Activated CD8-positive, alpha-beta T cell treated with anti-CD3 and anti-CD28 coated beads for 36 hours (primary cell): Measurements from ENCODE around the gene BEST1. TPM values are rescaled to one million over a fixed set of nuclear protein-coding genes. Genes with fewer than 3 reads are reported as not detected.

Experiments used
- ATAC-seq: fragments of 200-7000 bp; cut with Tn5 transposase; one replicate; pipeline ENCODE4 v1.10.0; 2021; ENCODE audit warnings: mild to moderate bottlenecking, moderate library complexity
- CTCF ChIA-PET: fragments of 350-600 bp; sonication (Branson Sonifier 250); formaldehyde crosslinking; loops from one replicate; lab custom pipeline; 2021; ENCODE audit warnings: antibody characterized with exemption; lab: Charles Lee
- POLR2A ChIA-PET: fragments of 350-600 bp; sonication (Branson Sonifier 250); formaldehyde crosslinking; loops from one replicate; lab custom pipeline; 2021; ENCODE audit warnings: antibody characterized with exemption; lab: Charles Lee
- DNase-seq: peaks from one replicate; pipeline ENCODE4 v3.0.0-alpha.2; 2020
- H3K27ac Mint-ChIP-seq: one replicate; pipeline ENCODE4 v1.8.0; 2021; ENCODE audit warnings: mild to moderate bottlenecking, mixed read lengths
- H3K27me3 Mint-ChIP-seq: one replicate; pipeline ENCODE4 v1.8.0; 2021; ENCODE audit warnings: mixed read lengths
- H3K36me3 Mint-ChIP-seq: one replicate; pipeline ENCODE4 v1.8.0; 2021; ENCODE audit warnings: low read depth, mixed read lengths
- H3K4me1 Mint-ChIP-seq: one replicate; pipeline ENCODE4 v1.8.0; 2021; ENCODE audit warnings: low read depth, mixed read lengths
- H3K4me3 Mint-ChIP-seq: one replicate; pipeline ENCODE4 v1.8.0; 2021; ENCODE audit warnings: mild to moderate bottlenecking, moderate library complexity, mixed read lengths
- H3K9me3 Mint-ChIP-seq: one replicate; pipeline ENCODE4 v1.8.0; 2021; ENCODE audit warnings: mixed read lengths
- intact Hi-C: fragments of 100-400 bp; cut with micrococcal nuclease; formaldehyde crosslinking; loops from one replicate; pipeline ENCODE4 v1.10.0; 2022
- total RNA-seq, 2 experiments: library from RNA; stranded (reverse); gene quantifications; one replicate each; pipeline ENCODE4 v1.2.3, GENCODE V29; 2021
- TF ChIP-seq, protein P1 (sequence below): fragments of 200-600 bp; IDR thresholded peaks from one replicate; pipeline ENCODE4 v1.8.0; 2022; ENCODE audit warnings: antibody characterized with exemption, mild to moderate bottlenecking

The BEST1 gene
- total RNA-seq, 2 experiments from 2014 or later = 0.61 to 0.83 TPM

DNA sequence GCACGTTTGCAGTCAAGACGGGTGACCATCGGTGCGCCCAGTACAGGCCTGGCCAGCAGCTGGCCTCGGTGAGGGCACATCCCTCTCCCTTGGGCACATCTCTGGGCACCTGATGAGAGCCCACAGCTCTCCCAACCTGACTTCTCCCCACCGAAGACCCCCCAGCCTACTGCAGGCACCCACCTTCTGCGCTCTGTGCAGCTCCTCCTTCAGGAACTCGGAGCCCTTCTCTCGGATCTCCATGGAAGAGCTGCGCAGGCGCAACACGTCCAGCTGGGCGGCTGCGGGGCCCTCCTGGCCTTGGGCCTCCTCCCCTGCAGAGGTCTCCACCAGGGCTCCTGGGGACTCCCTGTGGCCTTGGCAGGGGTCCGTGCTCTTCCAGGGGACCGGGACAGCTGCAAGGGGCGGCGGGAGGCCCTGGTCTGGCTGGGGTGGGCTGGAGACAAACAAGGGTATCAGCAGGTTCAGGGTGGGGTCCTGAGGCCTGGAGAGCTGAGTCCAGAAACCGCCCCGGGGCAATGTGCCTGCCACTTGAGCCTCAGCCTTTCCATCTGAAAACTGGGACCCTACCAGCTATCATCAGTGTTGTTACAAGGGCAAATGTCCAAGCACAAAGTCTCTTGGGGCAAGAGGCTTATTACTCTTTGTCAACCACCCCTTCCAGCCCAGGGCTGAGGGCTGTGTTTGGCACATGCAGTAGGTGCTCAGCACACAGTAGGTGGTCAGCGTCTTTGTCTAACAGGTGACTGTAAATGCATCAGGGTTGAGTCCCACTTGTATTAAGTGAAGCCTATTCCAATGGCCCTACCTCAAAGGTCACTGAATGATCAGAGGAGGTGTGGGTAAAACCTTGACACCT lies 42.1 kb upstream of the BEST1 start:
- Mint-ChIP-seq H3K9me3 (no peaks in the 10 kb centered on the region), H3K4me3 (no peak overlapping the region), H3K27ac (no peak overlapping the region), H3K36me3 (no peaks in the 10 kb centered on the region), H3K27me3 (peaks cover 3% of the 10 kb centered on the region), H3K4me1 (no peaks in the 10 kb centered on the region)
- ChIA-PET POLR2A (no interaction called here), CTCF (interaction anchor here (1.2 to 4.2 kb wide), 2 partner anchors 10 to 39 kb away, joined by 4 to 45 read pairs; no protein-coding TSS in a partner anchor)
- ATAC-seq (no peak), DNase-seq (no peak)
- intact Hi-C loops = no loop called here
- TF ChIP-seq, protein P1, sequence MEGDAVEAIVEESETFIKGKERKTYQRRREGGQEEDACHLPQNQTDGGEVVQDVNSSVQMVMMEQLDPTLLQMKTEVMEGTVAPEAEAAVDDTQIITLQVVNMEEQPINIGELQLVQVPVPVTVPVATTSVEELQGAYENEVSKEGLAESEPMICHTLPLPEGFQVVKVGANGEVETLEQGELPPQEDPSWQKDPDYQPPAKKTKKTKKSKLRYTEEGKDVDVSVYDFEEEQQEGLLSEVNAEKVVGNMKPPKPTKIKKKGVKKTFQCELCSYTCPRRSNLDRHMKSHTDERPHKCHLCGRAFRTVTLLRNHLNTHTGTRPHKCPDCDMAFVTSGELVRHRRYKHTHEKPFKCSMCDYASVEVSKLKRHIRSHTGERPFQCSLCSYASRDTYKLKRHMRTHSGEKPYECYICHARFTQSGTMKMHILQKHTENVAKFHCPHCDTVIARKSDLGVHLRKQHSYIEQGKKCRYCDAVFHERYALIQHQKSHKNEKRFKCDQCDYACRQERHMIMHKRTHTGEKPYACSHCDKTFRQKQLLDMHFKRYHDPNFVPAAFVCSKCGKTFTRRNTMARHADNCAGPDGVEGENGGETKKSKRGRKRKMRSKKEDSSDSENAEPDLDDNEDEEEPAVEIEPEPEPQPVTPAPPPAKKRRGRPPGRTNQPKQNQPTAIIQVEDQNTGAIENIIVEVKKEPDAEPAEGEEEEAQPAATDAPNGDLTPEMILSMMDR = no peak

DNA sequence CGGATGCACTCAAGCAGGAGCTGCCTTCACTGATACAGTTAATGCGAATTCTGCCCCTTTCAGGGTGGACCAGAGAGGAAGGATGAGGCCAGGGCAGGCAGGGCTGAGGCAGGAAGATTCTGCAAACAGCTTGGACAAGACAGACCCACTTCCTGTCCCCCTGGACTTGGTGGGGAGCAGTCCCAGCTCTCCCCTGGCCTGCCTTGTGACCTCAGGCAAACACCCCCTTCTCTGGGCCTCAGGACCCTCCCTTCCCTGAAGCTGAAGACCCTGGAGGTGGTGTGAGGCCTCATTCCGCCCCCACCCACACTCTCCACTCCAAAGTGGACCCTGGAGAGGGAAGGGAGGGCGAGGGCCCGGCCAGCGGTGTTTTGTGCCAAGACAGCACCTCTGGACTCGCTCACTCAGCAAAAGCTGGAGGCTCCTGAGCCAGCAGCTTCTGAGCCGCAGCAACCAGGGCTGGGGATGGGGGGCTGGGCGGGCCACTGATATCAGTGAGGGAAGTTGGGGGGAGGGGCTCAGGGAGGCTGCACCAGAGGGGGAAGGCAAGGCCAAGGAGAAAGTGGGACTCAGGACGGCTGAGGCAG lies 41.3 kb upstream of the BEST1 start:
- H3K27ac Mint-ChIP-seq = no peak overlapping the region
- ChIA-PET POLR2A (no interaction called here), CTCF (interaction anchor here (4.2 kb wide), 1 partner anchor 11 kb away, joined by 45 read pairs; no protein-coding TSS in a partner anchor)
- peaks cover 3% of the 10 kb centered on the region for H3K27me3 Mint-ChIP-seq
- H3K4me3 Mint-ChIP-seq = no peak overlapping the region
- intact Hi-C loops = no loop called here
- H3K4me1 Mint-ChIP-seq = no peaks in the 10 kb centered on the region
- no peak for DNase-seq
- ATAC-seq = no peak
- no peaks in the 10 kb centered on the region for H3K36me3 Mint-ChIP-seq
- TF ChIP-seq, protein P1 = no peak
- H3K9me3 Mint-ChIP-seq = no peaks in the 10 kb centered on the region

DNA sequence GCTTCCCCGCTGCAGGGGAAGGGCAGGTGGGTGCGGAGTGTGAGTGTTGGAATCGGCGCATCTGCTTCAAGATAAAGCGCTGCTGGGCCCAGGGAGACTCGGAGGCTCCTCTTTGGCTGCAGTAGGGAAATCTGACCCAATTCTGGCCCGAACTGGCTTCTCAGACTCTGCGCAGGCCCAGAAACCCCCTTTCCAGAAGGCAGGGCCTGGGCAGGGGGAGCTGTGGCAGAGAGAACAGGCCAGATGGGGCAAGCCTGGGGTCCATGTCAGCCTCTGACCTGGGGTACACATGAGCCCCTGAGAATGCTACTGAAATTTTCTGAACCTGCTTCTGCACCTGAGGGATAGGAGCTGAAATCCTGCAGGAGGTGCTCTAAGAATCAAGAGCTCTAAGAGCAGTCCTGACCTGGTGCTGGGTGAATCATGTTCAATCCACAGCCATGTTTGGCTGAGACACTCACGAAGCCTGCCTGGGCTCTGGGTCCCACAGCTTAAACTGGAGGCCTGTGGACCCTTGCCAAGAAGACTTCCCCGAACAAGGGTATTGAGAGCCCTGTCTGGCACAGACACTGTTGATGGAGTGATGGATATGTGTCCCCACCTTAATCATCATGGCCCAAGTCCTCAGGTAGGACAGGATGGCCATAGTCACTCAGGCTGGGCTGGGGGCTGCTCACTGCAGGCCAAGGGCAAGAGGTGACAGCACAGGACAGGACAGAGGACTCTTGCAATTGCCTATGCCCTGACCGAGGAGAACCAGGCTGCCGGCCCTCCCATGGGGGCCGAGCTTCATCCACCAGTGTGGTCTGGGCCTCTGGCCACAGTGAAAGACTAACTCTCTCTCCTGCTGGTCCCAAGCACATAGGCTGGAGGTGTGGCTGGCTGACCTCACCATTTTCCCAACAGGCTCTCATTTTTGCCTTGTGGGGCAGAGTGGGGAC lies 39.7 kb upstream of the BEST1 start:
- peaks cover 9% of the 10 kb centered on the region for H3K27me3 Mint-ChIP-seq
- POLR2A ChIA-PET = no interaction called here
- ATAC-seq (no peak), DNase-seq (no peak)
- no peak overlapping the region for H3K27ac Mint-ChIP-seq
- TF ChIP-seq, protein P1 = no peak
- CTCF ChIA-PET = interaction anchor here (0.6 to 4.2 kb wide), 2 partner anchors 12 to 37 kb away, joined by 3 to 45 read pairs; no protein-coding TSS in a partner anchor
- no peak overlapping the region for H3K4me3 Mint-ChIP-seq
- intact Hi-C loops = no loop called here
- no peaks in the 10 kb centered on the region for H3K4me1 Mint-ChIP-seq
- H3K36me3 Mint-ChIP-seq = no peaks in the 10 kb centered on the region
- H3K9me3 Mint-ChIP-seq = no peaks in the 10 kb centered on the region

DNA sequence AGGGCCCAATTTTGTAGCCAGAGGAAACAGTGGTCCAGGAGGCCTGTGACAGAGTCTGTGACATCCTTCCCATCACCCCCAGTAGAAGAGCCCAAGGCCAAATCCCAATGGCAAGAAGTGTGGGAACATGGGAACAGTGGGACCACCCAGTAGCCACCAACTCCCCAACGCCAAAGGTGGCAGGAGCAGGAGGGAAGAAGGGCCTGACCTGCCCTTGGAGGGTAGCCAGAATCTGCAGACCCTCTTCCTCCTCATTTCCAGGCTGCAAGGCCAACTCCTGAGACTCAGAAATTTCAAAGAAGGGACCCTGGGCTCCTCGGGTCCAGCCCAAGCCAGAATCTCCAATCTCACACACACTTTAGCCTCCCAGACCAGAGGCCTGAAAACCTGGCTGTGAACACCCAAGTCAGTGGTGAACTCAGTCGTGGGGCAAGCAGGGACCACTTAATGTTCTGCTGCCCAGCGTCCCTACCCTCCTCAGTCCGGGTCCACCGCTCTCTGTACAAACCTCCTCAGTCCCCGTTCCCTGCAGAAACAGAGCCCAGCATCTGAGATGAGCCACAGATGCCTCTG lies 38.9 kb upstream of the BEST1 start:
- no peak for DNase-seq
- Mint-ChIP-seq H3K4me1 (no peaks in the 10 kb centered on the region), H3K27ac (no peak overlapping the region), H3K9me3 (no peaks in the 10 kb centered on the region), H3K27me3 (peaks cover 12% of the 10 kb centered on the region), H3K4me3 (no peak overlapping the region), H3K36me3 (no peaks in the 10 kb centered on the region)
- no peak for ATAC-seq
- intact Hi-C loops = no loop called here
- TF ChIP-seq, protein P1 = no peak
- POLR2A ChIA-PET = no interaction called here
- CTCF ChIA-PET = no interaction called here
